Hematopoietic multipotent progenitor cell treated with erythropoietin and hydrocortisone succinate and interleukin-3 and kit ligand, for 4 days (in vitro differentiated cells): ENCODE measurements around the gene ZNF764.
"Not testable (repeated sequence)": the region's sequence is repeated elsewhere in the genome, so short reads cannot be mapped to it uniquely, and the experiment has no call there.

Experiments used
- DNase-seq: peaks from one replicate; pipeline ENCODE4 v3.0.0-alpha.2; 2015

ZNF764 gene

GRCh38 chr16:30526137-30526822, 31.9 kb downstream of the ZNF764 start, which contains the start of gene ZNF768:
ZNF768 (minus strand) TSS chr16:30526566; CDS start chr16:30526413, 153 bp downstream.
- DNase-seq, result peak; percentile 65

- DNase-seq, result no peak
Measured at GRCh38 chr16:30525844-30526136, 32.4 kb downstream of the ZNF764 start.

- no peak for DNase-seq
Measured at GRCh38 chr16:30524575-30525568, 33.3 kb downstream of the ZNF764 start.

- no peak for DNase-seq
Measured at GRCh38 chr16:30523768-30524574, 34.2 kb downstream of the ZNF764 start.

GRCh38 chr16:30522702-30523463, 35.3 kb downstream of the ZNF764 start:
- not testable (repeated sequence) for DNase-seq

- no peak for DNase-seq
Measured at GRCh38 chr16:30521873-30522641, 36.1 kb downstream of the ZNF764 start.

GRCh38 chr16:30521476-30521872, 36.7 kb downstream of the ZNF764 start:
- no peak for DNase-seq

GRCh38 chr16:30519120-30520049, 38.8 kb downstream of the ZNF764 start:
- DNase-seq, result no peak

GRCh38 chr16:30518552-30518951, 39.6 kb downstream of the ZNF764 start:
- no peak for DNase-seq

- DNase-seq, result no peak
Measured at GRCh38 chr16:30515275-30515674, 42.9 kb downstream of the ZNF764 start.

- DNase-seq, result no peak
Measured at GRCh38 chr16:30511509-30511908, 46.7 kb downstream of the ZNF764 start.

- DNase-seq, result no peak
Measured at GRCh38 chr16:30510376-30510938, 47.7 kb downstream of the ZNF764 start.

- DNase-seq, result peak; percentile 69
Measured at GRCh38 chr16:30509081-30509765, 49.0 kb downstream of the ZNF764 start.
